KOPT-K1 (cell line): ENCODE measurements around the gene RANBP9.

Experiments
- H3K27ac ChIP-seq: fragments of 200-600 bp; sonication (generic); 2 replicates; pipeline ENCODE4 v1.5.1; 2016; ENCODE audit warnings: antibody characterized with exemption, mild to moderate bottlenecking, low read depth, low read length; ENCODE audit not compliant: poor library complexity, severe bottlenecking
- H3K36me3 ChIP-seq: fragments of 200-600 bp; sonication (generic); 2 replicates; pipeline ENCODE4 v1.5.1; 2017; ENCODE audit warnings: antibody characterized with exemption, mild to moderate bottlenecking, low read length, moderate library complexity; ENCODE audit not compliant: insufficient read depth
- H3K9me3 ChIP-seq: fragments of 200-600 bp; sonication (generic); 2 replicates; pipeline ENCODE4 v1.5.1; 2017; ENCODE audit warnings: antibody characterized with exemption, low read length, mild to moderate bottlenecking; ENCODE audit not compliant: insufficient read depth, poor library complexity, severe bottlenecking

The RANBP9 gene

GRCh38 chr6:13676551-13677156, 35.0 kb downstream of the RANBP9 start:
- Histone ChIP-seq H3K36me3 (peaks cover 28% of the 10 kb centered on the region), H3K9me3 (peaks cover 28% of the 10 kb centered on the region), H3K27ac (no peak overlapping the region)

- H3K36me3 ChIP-seq, result peaks cover 36% of the 10 kb centered on the region
- H3K27ac ChIP-seq, result no peak overlapping the region
- H3K9me3 ChIP-seq, result peaks cover 42% of the 10 kb centered on the region
Observed at GRCh38 chr6:13674533-13675190, 37.0 kb downstream of the RANBP9 start.

GRCh38 chr6:13673825-13674444, 37.7 kb downstream of the RANBP9 start:
- no peak overlapping the region for H3K27ac ChIP-seq
- peaks cover 39% of the 10 kb centered on the region for H3K36me3 ChIP-seq
- peaks cover 47% of the 10 kb centered on the region for H3K9me3 ChIP-seq

- Histone ChIP-seq H3K27ac (no peak overlapping the region), H3K36me3 (peaks cover 39% of the 10 kb centered on the region), H3K9me3 (peaks cover 45% of the 10 kb centered on the region)
Observed at GRCh38 chr6:13673368-13673767, 38.3 kb downstream of the RANBP9 start.

- Histone ChIP-seq H3K27ac (no peak overlapping the region), H3K36me3 (peaks cover 38% of the 10 kb centered on the region), H3K9me3 (peaks cover 41% of the 10 kb centered on the region)
Observed at GRCh38 chr6:13672904-13673303, 38.7 kb downstream of the RANBP9 start.

GRCh38 chr6:13671548-13672127, 40.0 kb downstream of the RANBP9 start:
- no peak overlapping the region for H3K27ac ChIP-seq
- peaks cover 28% of the 10 kb centered on the region for H3K36me3 ChIP-seq
- H3K9me3 ChIP-seq, result peaks cover 28% of the 10 kb centered on the region

GRCh38 chr6:13669476-13669875, 42.2 kb downstream of the RANBP9 start:
- Histone ChIP-seq H3K9me3 (peaks cover 23% of the 10 kb centered on the region), H3K27ac (no peak overlapping the region), H3K36me3 (peaks cover 24% of the 10 kb centered on the region)

GRCh38 chr6:13668291-13668928, 43.2 kb downstream of the RANBP9 start:
- Histone ChIP-seq H3K27ac (no peak overlapping the region), H3K36me3 (peaks cover 21% of the 10 kb centered on the region), H3K9me3 (peaks cover 23% of the 10 kb centered on the region)

- Histone ChIP-seq H3K9me3 (peaks cover 23% of the 10 kb centered on the region), H3K27ac (no peak overlapping the region), H3K36me3 (peaks cover 21% of the 10 kb centered on the region)
Observed at GRCh38 chr6:13667655-13668054, 44.0 kb downstream of the RANBP9 start.

- peaks cover 20% of the 10 kb centered on the region for H3K36me3 ChIP-seq
- no peak overlapping the region for H3K27ac ChIP-seq
- H3K9me3 ChIP-seq, result peaks cover 22% of the 10 kb centered on the region
Observed at GRCh38 chr6:13666194-13667105, 45.2 kb downstream of the RANBP9 start.

GRCh38 chr6:13664703-13665352, 46.8 kb downstream of the RANBP9 start:
- H3K9me3 ChIP-seq, result peaks cover 6% of the 10 kb centered on the region

GRCh38 chr6:13663986-13664385, 47.6 kb downstream of the RANBP9 start:
- no peaks in the 10 kb centered on the region for H3K36me3 ChIP-seq
- no peaks in the 10 kb centered on the region for H3K9me3 ChIP-seq
- H3K27ac ChIP-seq, result no peak overlapping the region

More at GRCh38 chr6:13664703-13665352, 46.8 kb downstream of the RANBP9 start:
- Histone ChIP-seq H3K36me3 (peaks cover 4% of the 10 kb centered on the region), H3K27ac (no peak overlapping the region)

GRCh38 chr6:13662651-13663334, 48.8 kb downstream of the RANBP9 start:
- Histone ChIP-seq H3K9me3 (no peaks in the 10 kb centered on the region), H3K27ac (no peak overlapping the region), H3K36me3 (no peaks in the 10 kb centered on the region)
